K562 (cell line): Measurements from ENCODE around the gene ZSWIM9. TPM values are rescaled to one million over a fixed set of nuclear protein-coding genes. Genes with fewer than 3 reads are reported as not detected.

Experiments used
- ETV5 ChIP-seq: sonication (generic); formaldehyde crosslinking; IDR thresholded peaks from 2 replicates; pipeline ENCODE4 v1.4.0; 2020; ENCODE audit warnings: low read depth, mild to moderate bottlenecking, missing genetic modification reagents
- JUND ChIP-seq, 2 experiments: IDR thresholded peaks; 2 replicates in 1 of 2; 3 replicates in 1 of 2; pipeline ENCODE4 v1.6.1; 2011; ENCODE audit warnings: borderline replicate concordance in 2 of 2, low read depth in 2 of 2, low read length in 2 of 2, improper control_type of control experiment in 1 of 2, missing biosample characterization in 1 of 2, missing genetic modification characterization in 1 of 2, missing genetic modification reagents in 1 of 2
- polyA plus RNA-seq, 8 experiments: library from polyadenylated mRNA; depleted of rRNA in 4 of 8; stranded (reverse) in 5 of 8; unstranded in 3 of 8; fragments of >200 nt; fragmentation: Nextera tagmentation in 2 of 8; fragmentation: Illumina TruSeq in 1 of 8; extraction: Ambion mirVana in 2 of 8; extraction: Trizol in 1 of 8; gene quantifications; 2 replicates each; pipeline versions ENCODE4 v1.2.1 to v1.2.3, GENCODE V29; 2011 to 2014; ENCODE audit warnings: inconsistent platforms in 1 of 8, missing spikeins in 1 of 8
- total RNA-seq, 7 experiments: library from RNA; depleted of rRNA in 6 of 7; stranded (reverse); fragments of >200 nt in 6 of 7; fragmentation: Illumina TruSeq in 2 of 7; extraction: Trizol in 2 of 7; gene quantifications; 2 replicates each; pipeline versions ENCODE4 v1.2.1 to v1.2.3, GENCODE V29; 2011 to 2021; ENCODE audit warnings: low replicate concordance in 1 of 7
- TF ChIP-seq, protein P1 (sequence below): sonication (generic); formaldehyde crosslinking; IDR thresholded peaks from 2 replicates; pipeline ENCODE4 v1.8.1; 2023; ENCODE audit warnings: mild to moderate bottlenecking, missing genetic modification reagents
- TF ChIP-seq, protein P2 (sequence below), 2 experiments: IDR thresholded peaks in 1 of 2; conservative IDR thresholded peaks in 1 of 2; 2 replicates each; pipeline ENCODE4 v1.6.1; 2016; ENCODE audit warnings: low read depth in 2 of 2, mild to moderate bottlenecking in 1 of 2, missing compliant biosample characterization in 1 of 2, missing genetic modification characterization in 1 of 2, moderate library complexity in 1 of 2
- TF ChIP-seq, protein P3 (sequence below): sonication (generic); formaldehyde crosslinking; IDR thresholded peaks from 2 replicates; pipeline ENCODE4 v1.8.0; 2022; ENCODE audit warnings: missing genetic modification reagents, mild to moderate bottlenecking, borderline replicate concordance
- TF ChIP-seq, protein P4 (sequence below): sonication (generic); formaldehyde crosslinking; IDR thresholded peaks from 2 replicates; pipeline ENCODE4 v1.8.0; 2022; ENCODE audit warnings: mild to moderate bottlenecking, missing genetic modification reagents

ZSWIM9 gene
- total and polyA plus RNA-seq, 9 of the 15 experiments (the other 6 are each of a cell fraction or from before 2014, with no cell fraction given): 0.04 to 1.4 (median 0.34) TPM; not detected in 1

DNA sequence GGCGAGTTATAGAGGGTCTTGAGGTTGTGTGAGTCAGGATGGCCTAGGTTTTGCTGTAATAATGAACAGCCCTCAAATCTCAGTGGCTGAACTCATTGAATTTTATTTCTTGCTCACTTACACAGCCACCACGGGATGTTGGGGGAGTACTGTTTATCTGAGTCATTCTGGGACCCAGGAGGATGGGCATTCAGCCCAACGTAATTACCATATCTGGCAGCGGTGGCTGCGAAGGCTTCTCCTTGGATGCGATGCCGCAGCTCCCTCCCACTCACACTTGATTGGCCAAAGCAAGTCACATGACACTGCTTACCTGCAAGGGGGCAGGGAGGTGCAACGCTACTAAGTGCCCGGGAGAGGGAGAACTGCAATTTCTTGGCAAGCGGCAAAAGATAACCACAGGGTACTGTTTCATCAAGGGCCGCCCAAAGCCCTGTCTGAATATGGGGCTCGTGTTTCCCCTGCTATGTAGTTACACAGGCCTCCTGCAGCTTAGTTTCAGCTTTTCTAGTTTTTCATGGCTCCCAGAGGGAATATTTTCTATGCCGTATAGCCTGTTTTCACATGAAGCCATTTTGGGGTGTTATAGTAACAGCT lies 19.9 kb downstream of the ZSWIM9 start (continued):
- TF ChIP-seq, protein P1, sequence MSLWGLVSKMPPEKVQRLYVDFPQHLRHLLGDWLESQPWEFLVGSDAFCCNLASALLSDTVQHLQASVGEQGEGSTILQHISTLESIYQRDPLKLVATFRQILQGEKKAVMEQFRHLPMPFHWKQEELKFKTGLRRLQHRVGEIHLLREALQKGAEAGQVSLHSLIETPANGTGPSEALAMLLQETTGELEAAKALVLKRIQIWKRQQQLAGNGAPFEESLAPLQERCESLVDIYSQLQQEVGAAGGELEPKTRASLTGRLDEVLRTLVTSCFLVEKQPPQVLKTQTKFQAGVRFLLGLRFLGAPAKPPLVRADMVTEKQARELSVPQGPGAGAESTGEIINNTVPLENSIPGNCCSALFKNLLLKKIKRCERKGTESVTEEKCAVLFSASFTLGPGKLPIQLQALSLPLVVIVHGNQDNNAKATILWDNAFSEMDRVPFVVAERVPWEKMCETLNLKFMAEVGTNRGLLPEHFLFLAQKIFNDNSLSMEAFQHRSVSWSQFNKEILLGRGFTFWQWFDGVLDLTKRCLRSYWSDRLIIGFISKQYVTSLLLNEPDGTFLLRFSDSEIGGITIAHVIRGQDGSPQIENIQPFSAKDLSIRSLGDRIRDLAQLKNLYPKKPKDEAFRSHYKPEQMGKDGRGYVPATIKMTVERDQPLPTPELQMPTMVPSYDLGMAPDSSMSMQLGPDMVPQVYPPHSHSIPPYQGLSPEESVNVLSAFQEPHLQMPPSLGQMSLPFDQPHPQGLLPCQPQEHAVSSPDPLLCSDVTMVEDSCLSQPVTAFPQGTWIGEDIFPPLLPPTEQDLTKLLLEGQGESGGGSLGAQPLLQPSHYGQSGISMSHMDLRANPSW (CRISPR knock-in tag): peak; percentile 61; the same call in 1 of the 2 replicates
- TF ChIP-seq, protein P2, sequence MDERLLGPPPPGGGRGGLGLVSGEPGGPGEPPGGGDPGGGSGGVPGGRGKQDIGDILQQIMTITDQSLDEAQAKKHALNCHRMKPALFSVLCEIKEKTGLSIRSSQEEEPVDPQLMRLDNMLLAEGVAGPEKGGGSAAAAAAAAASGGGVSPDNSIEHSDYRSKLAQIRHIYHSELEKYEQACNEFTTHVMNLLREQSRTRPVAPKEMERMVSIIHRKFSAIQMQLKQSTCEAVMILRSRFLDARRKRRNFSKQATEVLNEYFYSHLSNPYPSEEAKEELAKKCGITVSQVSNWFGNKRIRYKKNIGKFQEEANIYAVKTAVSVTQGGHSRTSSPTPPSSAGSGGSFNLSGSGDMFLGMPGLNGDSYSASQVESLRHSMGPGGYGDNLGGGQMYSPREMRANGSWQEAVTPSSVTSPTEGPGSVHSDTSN (CRISPR knock-in tag; IDR thresholded peaks at IDR 0.05; ENCODE audit: low read depth): no peak
- TF ChIP-seq, protein P2 (tag; conservative IDR thresholded peaks at IDR 0.05; ENCODE audit: low read depth): no peak
- TF ChIP-seq, protein P3, sequence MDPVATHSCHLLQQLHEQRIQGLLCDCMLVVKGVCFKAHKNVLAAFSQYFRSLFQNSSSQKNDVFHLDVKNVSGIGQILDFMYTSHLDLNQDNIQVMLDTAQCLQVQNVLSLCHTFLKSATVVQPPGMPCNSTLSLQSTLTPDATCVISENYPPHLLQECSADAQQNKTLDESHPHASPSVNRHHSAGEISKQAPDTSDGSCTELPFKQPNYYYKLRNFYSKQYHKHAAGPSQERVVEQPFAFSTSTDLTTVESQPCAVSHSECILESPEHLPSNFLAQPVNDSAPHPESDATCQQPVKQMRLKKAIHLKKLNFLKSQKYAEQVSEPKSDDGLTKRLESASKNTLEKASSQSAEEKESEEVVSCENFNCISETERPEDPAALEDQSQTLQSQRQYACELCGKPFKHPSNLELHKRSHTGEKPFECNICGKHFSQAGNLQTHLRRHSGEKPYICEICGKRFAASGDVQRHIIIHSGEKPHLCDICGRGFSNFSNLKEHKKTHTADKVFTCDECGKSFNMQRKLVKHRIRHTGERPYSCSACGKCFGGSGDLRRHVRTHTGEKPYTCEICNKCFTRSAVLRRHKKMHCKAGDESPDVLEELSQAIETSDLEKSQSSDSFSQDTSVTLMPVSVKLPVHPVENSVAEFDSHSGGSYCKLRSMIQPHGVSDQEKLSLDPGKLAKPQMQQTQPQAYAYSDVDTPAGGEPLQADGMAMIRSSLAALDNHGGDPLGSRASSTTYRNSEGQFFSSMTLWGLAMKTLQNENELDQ: no peak
- TF ChIP-seq ETV5 (CRISPR knock-in tag) (no peak), JUND (IDR thresholded peaks at IDR 0.05; ENCODE audit: borderline replicate concordance, low read depth, low read length) (peak; percentile 69), JUND (tag; IDR thresholded peaks at IDR 0.05; ENCODE audit: borderline replicate concordance, low read depth, low read length) (no peak; the same call in 2 of the 3 replicates)
- TF ChIP-seq, protein P4, sequence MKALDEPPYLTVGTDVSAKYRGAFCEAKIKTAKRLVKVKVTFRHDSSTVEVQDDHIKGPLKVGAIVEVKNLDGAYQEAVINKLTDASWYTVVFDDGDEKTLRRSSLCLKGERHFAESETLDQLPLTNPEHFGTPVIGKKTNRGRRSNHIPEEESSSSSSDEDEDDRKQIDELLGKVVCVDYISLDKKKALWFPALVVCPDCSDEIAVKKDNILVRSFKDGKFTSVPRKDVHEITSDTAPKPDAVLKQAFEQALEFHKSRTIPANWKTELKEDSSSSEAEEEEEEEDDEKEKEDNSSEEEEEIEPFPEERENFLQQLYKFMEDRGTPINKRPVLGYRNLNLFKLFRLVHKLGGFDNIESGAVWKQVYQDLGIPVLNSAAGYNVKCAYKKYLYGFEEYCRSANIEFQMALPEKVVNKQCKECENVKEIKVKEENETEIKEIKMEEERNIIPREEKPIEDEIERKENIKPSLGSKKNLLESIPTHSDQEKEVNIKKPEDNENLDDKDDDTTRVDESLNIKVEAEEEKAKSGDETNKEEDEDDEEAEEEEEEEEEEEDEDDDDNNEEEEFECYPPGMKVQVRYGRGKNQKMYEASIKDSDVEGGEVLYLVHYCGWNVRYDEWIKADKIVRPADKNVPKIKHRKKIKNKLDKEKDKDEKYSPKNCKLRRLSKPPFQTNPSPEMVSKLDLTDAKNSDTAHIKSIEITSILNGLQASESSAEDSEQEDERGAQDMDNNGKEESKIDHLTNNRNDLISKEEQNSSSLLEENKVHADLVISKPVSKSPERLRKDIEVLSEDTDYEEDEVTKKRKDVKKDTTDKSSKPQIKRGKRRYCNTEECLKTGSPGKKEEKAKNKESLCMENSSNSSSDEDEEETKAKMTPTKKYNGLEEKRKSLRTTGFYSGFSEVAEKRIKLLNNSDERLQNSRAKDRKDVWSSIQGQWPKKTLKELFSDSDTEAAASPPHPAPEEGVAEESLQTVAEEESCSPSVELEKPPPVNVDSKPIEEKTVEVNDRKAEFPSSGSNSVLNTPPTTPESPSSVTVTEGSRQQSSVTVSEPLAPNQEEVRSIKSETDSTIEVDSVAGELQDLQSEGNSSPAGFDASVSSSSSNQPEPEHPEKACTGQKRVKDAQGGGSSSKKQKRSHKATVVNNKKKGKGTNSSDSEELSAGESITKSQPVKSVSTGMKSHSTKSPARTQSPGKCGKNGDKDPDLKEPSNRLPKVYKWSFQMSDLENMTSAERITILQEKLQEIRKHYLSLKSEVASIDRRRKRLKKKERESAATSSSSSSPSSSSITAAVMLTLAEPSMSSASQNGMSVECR (CRISPR knock-in tag): no peak
